ENCODE measurements around the gene UBE2M.
A peak's percentile ranks its signal among the peaks of the same experiment; 100 is the strongest.

Gene UBE2M

GRCh38 chr19:58522709-58523108 is 35.7 kb downstream of the UBE2M start:
- Histone ChIP-seq H3K9me3 (no peaks in the 10 kb centered on the region), H3K27me3 (no peaks in the 10 kb centered on the region), H3K36me3 (no peaks in the 10 kb centered on the region), H3K27ac (no peak overlapping the region), H3K4me1 (ENCODE audit: control insufficient read depth in 1 of 2, insufficient read depth in 1 of 2, low read depth in 1 of 2, low read length in 1 of 2) (peaks cover 24 to 26% of the 10 kb centered on the region in 2 experiments), H3K4me3 (ENCODE audit: low read depth in 1 of 2, low read length in 1 of 2) (no peak overlapping the region)
- no peak for TF ChIP-seq CTCF (IDR thresholded peaks at IDR 0.05)

GRCh38 chr19:58521651-58522050 is 36.8 kb downstream of the UBE2M start:
- Histone ChIP-seq H3K36me3 (peaks cover 8% of the 10 kb centered on the region), H3K4me3 (ENCODE audit: low read depth in 1 of 2, low read length in 1 of 2) (no peak overlapping the region), H3K9me3 (no peaks in the 10 kb centered on the region), H3K4me1 (ENCODE audit: control insufficient read depth in 1 of 2, insufficient read depth in 1 of 2, low read depth in 1 of 2, low read length in 1 of 2) (peaks cover 24 to 31% of the 10 kb centered on the region in 2 experiments), H3K27ac (no peak overlapping the region), H3K27me3 (no peaks in the 10 kb centered on the region)
- TF ChIP-seq CTCF (IDR thresholded peaks at IDR 0.05) = no peak

GRCh38 chr19:58520257-58520599 is 38.2 kb downstream of the UBE2M start:
- H3K9me3 ChIP-seq = no peaks in the 10 kb centered on the region
- TF ChIP-seq CTCF (IDR thresholded peaks at IDR 0.05) = no peak
- H3K36me3 ChIP-seq = peaks cover 20% of the 10 kb centered on the region
- H3K4me3 ChIP-seq (ENCODE audit: low read depth in 1 of 2, low read length in 1 of 2) = peak overlapping the region; percentile 65 to 74
- peak overlapping the region; percentile 86 for H3K27ac ChIP-seq
- H3K4me1 ChIP-seq (ENCODE audit: control insufficient read depth in 1 of 2, insufficient read depth in 1 of 2, low read depth in 1 of 2, low read length in 1 of 2) = peaks cover 24 to 31% of the 10 kb centered on the region in 2 experiments
- no peaks in the 10 kb centered on the region for H3K27me3 ChIP-seq

GRCh38 chr19:58519355-58520256 is 38.8 kb downstream of the UBE2M start, which contains the start of gene ZBTB45:
Gene ZBTB45 (minus strand): TSS chr19:58519810. CDS start chr19:58517673, 2,137 bp downstream.
- TF ChIP-seq CTCF (IDR thresholded peaks at IDR 0.05) = peak; percentile 88
- Histone ChIP-seq H3K9me3 (no peaks in the 10 kb centered on the region), H3K4me1 (ENCODE audit: control insufficient read depth in 1 of 2, insufficient read depth in 1 of 2, low read depth in 1 of 2, low read length in 1 of 2) (peaks cover 25 to 34% of the 10 kb centered on the region in 2 experiments), H3K36me3 (peaks cover 20% of the 10 kb centered on the region), H3K4me3 (ENCODE audit: low read depth in 1 of 2, low read length in 1 of 2) (peak within 1 kb of the TSS; percentile 65 to 74), H3K27me3 (no peaks in the 10 kb centered on the region), H3K27ac (peak within 1 kb of the TSS; percentile 86)

GRCh38 chr19:58519087-58519354 is 39.4 kb downstream of the UBE2M start:
- Histone ChIP-seq H3K4me1 (ENCODE audit: control insufficient read depth in 1 of 2, insufficient read depth in 1 of 2, low read depth in 1 of 2, low read length in 1 of 2) (peaks cover 30 to 40% of the 10 kb centered on the region in 2 experiments), H3K9me3 (no peaks in the 10 kb centered on the region), H3K27me3 (no peaks in the 10 kb centered on the region), H3K36me3 (peaks cover 20% of the 10 kb centered on the region), H3K4me3 (ENCODE audit: low read depth in 1 of 2, low read length in 1 of 2) (peak overlapping the region; percentile 65 to 74), H3K27ac (peak overlapping the region; percentile 86)
- no peak for TF ChIP-seq CTCF (IDR thresholded peaks at IDR 0.05)
